Smooth muscle cell (in vitro differentiated cells): ENCODE measurements around the gene FAM111A. TPM values are rescaled to one million over a fixed set of nuclear protein-coding genes. Genes with fewer than 3 reads are reported as not detected.

Experiments used
- DNase-seq: peaks from one replicate; lab custom pipeline; 2025; ENCODE audit not compliant: unreplicated experiment; lab: John Stamatoyannopoulos, UW
- H2AFZ ChIP-seq: fragments of 200-600 bp; sonication (generic); 2 replicates; pipeline ENCODE4 v1.6.0; 2016; ENCODE audit warnings: antibody characterized with exemption, low read depth, mild to moderate bottlenecking
- H3F3A ChIP-seq: fragments of 200-600 bp; sonication (generic); 2 replicates; pipeline ENCODE4 v1.6.0; 2017; ENCODE audit warnings: antibody characterized with exemption, low read depth
- H3K27ac ChIP-seq: fragments of 200-600 bp; sonication (generic); 2 replicates; pipeline ENCODE4 v1.5.1; 2016; ENCODE audit warnings: low read depth, mild to moderate bottlenecking
- H3K27me3 ChIP-seq: fragments of 200-600 bp; sonication (generic); 2 replicates; pipeline ENCODE4 v1.6.1; 2016; ENCODE audit warnings: low read depth, mild to moderate bottlenecking
- H3K36me3 ChIP-seq: fragments of 200-600 bp; sonication (generic); 2 replicates; pipeline ENCODE4 v1.5.1; 2016; ENCODE audit warnings: low read depth
- H3K4me1 ChIP-seq: fragments of 200-600 bp; sonication (generic); 2 replicates; pipeline ENCODE4 v1.5.1; 2016; ENCODE audit warnings: low read depth
- H3K4me2 ChIP-seq: fragments of 200-600 bp; sonication (generic); 2 replicates; pipeline ENCODE4 v1.6.0; 2016; ENCODE audit warnings: mild to moderate bottlenecking
- H3K4me3 ChIP-seq: fragments of 200-600 bp; sonication (generic); 2 replicates; pipeline ENCODE4 v1.5.1; 2016; ENCODE audit warnings: mild to moderate bottlenecking
- H3K79me2 ChIP-seq: fragments of 200-600 bp; sonication (generic); 2 replicates; pipeline ENCODE4 v1.6.0; 2016; ENCODE audit warnings: low read depth, mild to moderate bottlenecking
- H3K9ac ChIP-seq: fragments of 200-600 bp; sonication (generic); 2 replicates; pipeline ENCODE4 v1.6.0; 2016; ENCODE audit warnings: low read depth
- H3K9me3 ChIP-seq: fragments of 200-600 bp; sonication (generic); replicated peaks from 2 replicates; pipeline ENCODE4 v1.5.1; 2016; ENCODE audit warnings: low read depth
- H4K20me1 ChIP-seq: fragments of 200-600 bp; sonication (generic); 2 replicates; pipeline ENCODE4 v1.6.0; 2016; ENCODE audit warnings: low read depth
- CTCF ChIP-seq: fragments of 200-600 bp; sonication (generic); IDR thresholded peaks from 2 replicates; pipeline ENCODE4 v1.5.1; 2017; ENCODE audit warnings: borderline replicate concordance, mild to moderate bottlenecking, antibody characterized with exemption; ENCODE audit not compliant: insufficient read depth, poor library complexity, severe bottlenecking
- WGBS: methylation state at CpG from one replicate; pipeline ENCODE4 v1.1.7; 2016; ENCODE audit warnings: low lambda C conversion rate; 5-methylcytosine and 5-hydroxymethylcytosine counted together
- polyA plus RNA-seq: library from polyadenylated mRNA; unstranded; fragments of >200 nt; fragmentation: Nextera tagmentation; extraction: Ambion mirVana; gene quantifications from 2 replicates; pipeline ENCODE4 v1.2.1, GENCODE V29; 2016
- total RNA-seq: library from RNA; depleted of rRNA; stranded (reverse); fragments of >200 nt; gene quantifications from 2 replicates; pipeline ENCODE4 v1.2.3, GENCODE V29; 2014

Gene FAM111A
- total and polyA plus RNA-seq, 2 experiments from 2014 or later, result 6.2 to 14.3 TPM

GRCh38 chr11:59199546-59200422 is 57.1 kb downstream of the FAM111A start:
- no peak for TF ChIP-seq CTCF
- no peaks in the 10 kb centered on the region for H3K27me3 ChIP-seq

GRCh38 chr11:59200423-59200746 is 57.7 kb downstream of the FAM111A start:
- Histone ChIP-seq H2AFZ (no peak overlapping the region), H3K4me2 (no peak overlapping the region), H3K27ac (no peak overlapping the region), H4K20me1 (peaks cover 3% of the 10 kb centered on the region), H3K4me3 (no peak overlapping the region), H3K36me3 (peaks cover 7% of the 10 kb centered on the region), H3K9ac (no peak overlapping the region), H3K9me3 (no peaks in the 10 kb centered on the region), H3K79me2 (no peaks in the 10 kb centered on the region), H3K27me3 (no peaks in the 10 kb centered on the region), H3F3A (no peaks in the 10 kb centered on the region), H3K4me1 (peaks cover 5% of the 10 kb centered on the region)
- TF ChIP-seq CTCF, result no peak
- no peak for DNase-seq
- WGBS, result 91% methylated on average over 4 of the region's 4 CpGs

More at GRCh38 chr11:59199546-59200422, 57.1 kb downstream of the FAM111A start:
- Histone ChIP-seq H3K4me1 (peaks cover 5% of the 10 kb centered on the region), H3K79me2 (no peaks in the 10 kb centered on the region), H3K27ac (no peak overlapping the region), H3K36me3 (peaks cover 7% of the 10 kb centered on the region), H3K9me3 (no peaks in the 10 kb centered on the region), H3K9ac (no peak overlapping the region), H3K4me3 (no peak overlapping the region), H4K20me1 (peaks cover 3% of the 10 kb centered on the region), H2AFZ (no peak overlapping the region), H3K4me2 (no peak overlapping the region), H3F3A (no peaks in the 10 kb centered on the region)
- no peak for DNase-seq
- WGBS, result 93% methylated on average over 14 of the region's 14 CpGs

- Histone ChIP-seq H3K79me2 (no peaks in the 10 kb centered on the region), H3K4me1 (peaks cover 5% of the 10 kb centered on the region), H3K4me3 (no peak overlapping the region), H2AFZ (no peak overlapping the region), H3F3A (no peaks in the 10 kb centered on the region), H3K4me2 (no peak overlapping the region), H3K9me3 (no peaks in the 10 kb centered on the region), H4K20me1 (peaks cover 3% of the 10 kb centered on the region), H3K27ac (no peak overlapping the region), H3K9ac (no peak overlapping the region), H3K36me3 (peaks cover 7% of the 10 kb centered on the region), H3K27me3 (no peaks in the 10 kb centered on the region)
- no peak for TF ChIP-seq CTCF
- DNase-seq, result no peak
- WGBS, result 77% methylated on average over 3 of the region's 3 CpGs
Measured at GRCh38 chr11:59201353-59201752, 58.7 kb downstream of the FAM111A start.

Other genes with a start within 250 kb of the FAM111A start
- not detected in 2 replicates for gene GLYATL1, start 203.4 kb upstream of the FAM111A start, total RNA-seq
- not detected in 2 replicates for gene GLYATL1, start 203.4 kb upstream of the FAM111A start, polyA plus RNA-seq
- not detected in 2 replicates for gene GLYATL1B, start 56.5 kb upstream of the FAM111A start, total RNA-seq
- gene GLYATL1B, start 56.5 kb upstream of the FAM111A start, polyA plus RNA-seq, result not detected in 2 replicates
- 6.5 and 7.1 TPM in 2 replicates for gene FAM111B, start 35.6 kb upstream of the FAM111A start, total RNA-seq
- 2.4 and 5.8 TPM in 2 replicates for gene FAM111B, start 35.6 kb upstream of the FAM111A start, polyA plus RNA-seq
- 13.0 and 14.2 TPM in 2 replicates for gene DTX4, start 29.3 kb downstream of the FAM111A start, total RNA-seq
- 10.2 and 14.1 TPM in 2 replicates for gene DTX4, start 29.3 kb downstream of the FAM111A start, polyA plus RNA-seq
- gene MPEG1, start 70.1 kb downstream of the FAM111A start, total RNA-seq, result 0.13 TPM in 1 of 2 replicates, not detected in the other
- 0.07 TPM in 1 of 2 replicates, not detected in the other for gene MPEG1, start 70.1 kb downstream of the FAM111A start, polyA plus RNA-seq
- gene OR5AN1, start 216.0 kb downstream of the FAM111A start, total RNA-seq, result not detected in 2 replicates
- not detected in 2 replicates for gene OR5AN1, start 216.0 kb downstream of the FAM111A start, polyA plus RNA-seq